Measurements from ENCODE around the gene GLB1L2. TPM values are rescaled to one million over a fixed set of nuclear protein-coding genes. Genes with fewer than 3 reads are reported as not detected.

Gene GLB1L2
- total RNA-seq, 1 experiment from 2014 or later = 1.1 TPM

GRCh38 chr11:134358165-134358855, 26.5 kb downstream of the GLB1L2 start:
- DNase-seq (ENCODE audit: low read depth, low spot score) = no peak
- in situ Hi-C loops (cut with HindIII; ENCODE audit: low pct_unique_long_range_greater_than_20kb, low sequenced_read_pairs) = no loop called here

DNA sequence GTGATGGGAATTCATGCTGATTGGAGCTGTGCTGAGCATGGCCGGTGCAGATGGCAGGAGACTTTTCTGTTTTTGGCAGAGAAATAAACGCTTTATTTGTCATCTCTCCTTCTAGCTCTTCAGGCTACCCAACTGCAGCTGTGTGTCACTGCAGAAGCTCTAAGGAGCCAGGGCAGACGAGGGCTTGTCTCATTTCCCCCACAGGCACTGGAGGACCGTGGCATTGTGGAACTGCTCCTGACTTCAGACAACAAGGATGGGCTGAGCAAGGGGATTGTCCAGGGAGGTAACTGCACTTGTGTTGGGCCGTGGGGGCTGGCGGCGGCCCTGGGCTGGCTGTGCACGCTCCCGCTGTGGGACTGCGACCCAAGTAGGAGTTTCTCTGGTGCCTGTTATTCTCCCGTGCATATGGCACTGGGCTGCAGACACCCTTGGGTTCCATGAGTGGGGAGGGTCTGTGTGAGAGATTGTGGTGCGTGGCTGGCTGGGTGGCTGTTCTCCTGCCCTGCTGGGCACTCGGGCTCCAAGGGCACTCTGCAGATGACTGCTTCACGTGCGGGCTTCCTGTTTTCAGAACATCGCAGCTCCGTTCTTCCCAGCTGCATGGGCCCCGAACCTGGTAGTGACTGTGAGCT, 27.2 kb downstream of the GLB1L2 start:
- in situ Hi-C loops (cut with HindIII; ENCODE audit: low pct_unique_long_range_greater_than_20kb, low sequenced_read_pairs) = no loop called here
- no peak for DNase-seq (ENCODE audit: low read depth, low spot score)

- in situ Hi-C loops (cut with HindIII; ENCODE audit: low pct_unique_long_range_greater_than_20kb, low sequenced_read_pairs) = no loop called here
- DNase-seq (ENCODE audit: low read depth, low spot score) = no peak
These were observed 27.9 kb downstream of the GLB1L2 start for GRCh38 chr11:134359646-134360045.

DNA sequence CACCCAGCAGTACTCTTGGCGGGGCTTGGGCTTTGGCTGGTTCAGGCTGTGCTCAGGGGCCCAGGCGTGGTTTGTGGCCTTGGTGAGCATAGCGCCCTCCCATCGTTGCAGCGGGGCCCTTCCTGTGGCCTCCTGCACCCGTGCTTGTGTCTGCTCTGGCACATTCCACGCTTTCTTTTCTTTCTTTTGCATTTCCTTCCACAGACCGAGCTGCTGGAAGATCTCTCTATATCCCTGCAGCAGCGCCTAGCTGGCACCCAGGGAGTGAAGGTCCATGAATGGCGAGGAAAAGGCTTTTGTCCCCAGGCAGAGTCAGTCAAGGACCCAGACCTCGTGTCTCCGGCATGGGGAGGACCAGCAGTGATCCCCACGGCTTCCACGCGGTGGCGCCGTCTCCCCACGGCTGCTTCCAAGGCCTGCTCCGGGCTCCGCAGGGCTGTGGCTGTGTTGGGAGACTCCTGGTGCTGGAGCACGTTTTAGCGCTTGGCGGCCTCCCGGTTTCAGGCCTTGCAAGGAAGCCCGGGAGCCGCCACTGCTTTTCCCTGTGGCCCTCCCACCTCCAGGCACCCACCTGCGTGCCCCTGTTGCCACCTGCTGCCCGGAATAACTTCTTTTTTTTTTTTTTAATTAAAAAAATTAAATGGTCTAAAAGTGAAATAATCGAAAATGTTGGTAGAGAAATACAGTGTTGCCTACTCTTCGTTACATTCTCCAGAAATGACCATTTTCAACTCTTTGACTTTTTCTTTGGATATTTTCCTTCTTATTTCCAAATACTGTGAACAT, 28.5 kb downstream of the GLB1L2 start:
- in situ Hi-C loops (cut with HindIII; ENCODE audit: low pct_unique_long_range_greater_than_20kb, low sequenced_read_pairs) = no loop called here

GRCh38 chr11:134361661-134362060, 29.9 kb downstream of the GLB1L2 start:
- DNase-seq (ENCODE audit: low read depth, low spot score) = no peak
- in situ Hi-C loops (cut with HindIII; ENCODE audit: low pct_unique_long_range_greater_than_20kb, low sequenced_read_pairs) = no loop called here

More for the DNA sequence above, 28.5 kb downstream of the GLB1L2 start:
- DNase-seq (ENCODE audit: low read depth, low spot score) = peak; percentile 83

- in situ Hi-C loops (cut with HindIII; ENCODE audit: low pct_unique_long_range_greater_than_20kb, low sequenced_read_pairs) = no loop called here
These were observed 30.6 kb downstream of the GLB1L2 start for GRCh38 chr11:134362192-134362901.

GRCh38 chr11:134363161-134363560, 31.4 kb downstream of the GLB1L2 start:
- in situ Hi-C loops (cut with HindIII; ENCODE audit: low pct_unique_long_range_greater_than_20kb, low sequenced_read_pairs) = no loop called here
- no peak for DNase-seq (ENCODE audit: low read depth, low spot score)

More at GRCh38 chr11:134362192-134362901, 30.6 kb downstream of the GLB1L2 start:
- DNase-seq (ENCODE audit: low read depth, low spot score) = no peak

DNA sequence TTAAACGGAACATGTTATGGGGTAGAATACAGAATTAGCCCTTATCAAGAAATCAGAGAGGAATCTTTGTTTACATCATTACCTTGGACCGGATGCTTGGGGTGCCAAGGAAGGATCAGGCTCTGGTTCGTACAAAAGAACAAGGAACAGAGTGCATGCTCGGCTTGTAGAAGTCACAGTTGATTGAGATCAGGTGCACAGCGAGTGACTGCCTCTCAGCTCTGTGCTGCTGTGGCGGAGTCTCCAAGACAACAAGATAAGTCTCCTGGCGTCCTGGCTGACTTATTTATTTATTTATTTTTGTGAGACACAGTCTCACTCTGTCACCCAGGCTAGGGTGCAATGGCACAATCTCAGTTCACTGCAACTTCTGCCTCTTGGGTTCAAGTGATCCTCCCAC, 31.8 kb downstream of the GLB1L2 start:
- no peak for DNase-seq (ENCODE audit: low read depth, low spot score)
- in situ Hi-C loops (cut with HindIII; ENCODE audit: low pct_unique_long_range_greater_than_20kb, low sequenced_read_pairs) = no loop called here

DNA sequence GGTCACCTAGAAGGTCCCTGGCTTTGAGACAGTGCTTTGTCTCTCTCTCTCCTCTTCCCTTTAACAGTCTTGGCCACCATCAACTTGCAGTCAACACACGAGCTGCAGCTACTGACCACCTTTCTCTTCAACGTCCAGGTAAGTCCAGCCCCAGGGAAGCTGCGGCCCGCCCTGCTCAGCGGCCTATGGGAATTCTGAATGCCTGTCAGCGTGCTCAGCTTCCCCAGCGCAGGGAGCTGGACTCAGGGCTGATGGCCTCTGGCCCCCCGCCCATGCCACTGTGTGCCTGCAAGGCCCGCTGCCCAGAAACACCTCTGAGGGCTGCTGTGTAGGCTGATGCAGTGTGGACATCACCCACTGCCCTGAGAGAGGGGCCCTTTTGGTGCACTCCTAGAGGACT, 32.5 kb downstream of the GLB1L2 start:
- DNase-seq (ENCODE audit: low read depth, low spot score) = no peak
- in situ Hi-C loops (cut with HindIII; ENCODE audit: low pct_unique_long_range_greater_than_20kb, low sequenced_read_pairs) = no loop called here

GRCh38 chr11:134365011-134365925, 33.5 kb downstream of the GLB1L2 start:
- DNase-seq (ENCODE audit: low read depth, low spot score) = no peak
- in situ Hi-C loops (cut with HindIII; ENCODE audit: low pct_unique_long_range_greater_than_20kb, low sequenced_read_pairs) = no loop called here

- DNase-seq (ENCODE audit: low read depth, low spot score) = no peak
- in situ Hi-C loops (cut with HindIII; ENCODE audit: low pct_unique_long_range_greater_than_20kb, low sequenced_read_pairs) = no loop called here
These were observed 34.5 kb downstream of the GLB1L2 start for GRCh38 chr11:134366254-134366653.

DNA sequence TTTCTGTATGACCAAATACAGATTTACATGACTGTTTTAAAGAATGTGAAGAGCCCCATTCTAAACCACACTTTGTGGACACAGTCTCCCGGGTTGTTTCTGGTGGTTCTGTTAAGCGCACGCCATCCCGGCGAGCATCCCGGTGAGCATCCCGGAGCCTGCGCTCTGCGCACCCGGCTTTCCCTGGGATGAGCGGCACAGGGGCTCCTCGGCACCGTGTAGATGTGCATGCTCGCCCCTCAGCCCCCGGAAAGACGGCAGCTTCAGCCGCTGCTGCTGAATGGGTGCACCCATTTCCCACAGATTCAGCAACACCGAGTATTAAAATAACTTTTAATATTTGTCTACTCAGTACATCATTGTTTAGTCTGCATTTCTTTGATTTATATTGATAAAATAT, 36.0 kb downstream of the GLB1L2 start:
- in situ Hi-C loops (cut with HindIII; ENCODE audit: low pct_unique_long_range_greater_than_20kb, low sequenced_read_pairs) = no loop called here
- no peak for DNase-seq (ENCODE audit: low read depth, low spot score)

- in situ Hi-C loops (cut with HindIII; ENCODE audit: low pct_unique_long_range_greater_than_20kb, low sequenced_read_pairs) = no loop called here
- DNase-seq (ENCODE audit: low read depth, low spot score) = no peak
These were observed 38.1 kb downstream of the GLB1L2 start for GRCh38 chr11:134369656-134370525.

DNA sequence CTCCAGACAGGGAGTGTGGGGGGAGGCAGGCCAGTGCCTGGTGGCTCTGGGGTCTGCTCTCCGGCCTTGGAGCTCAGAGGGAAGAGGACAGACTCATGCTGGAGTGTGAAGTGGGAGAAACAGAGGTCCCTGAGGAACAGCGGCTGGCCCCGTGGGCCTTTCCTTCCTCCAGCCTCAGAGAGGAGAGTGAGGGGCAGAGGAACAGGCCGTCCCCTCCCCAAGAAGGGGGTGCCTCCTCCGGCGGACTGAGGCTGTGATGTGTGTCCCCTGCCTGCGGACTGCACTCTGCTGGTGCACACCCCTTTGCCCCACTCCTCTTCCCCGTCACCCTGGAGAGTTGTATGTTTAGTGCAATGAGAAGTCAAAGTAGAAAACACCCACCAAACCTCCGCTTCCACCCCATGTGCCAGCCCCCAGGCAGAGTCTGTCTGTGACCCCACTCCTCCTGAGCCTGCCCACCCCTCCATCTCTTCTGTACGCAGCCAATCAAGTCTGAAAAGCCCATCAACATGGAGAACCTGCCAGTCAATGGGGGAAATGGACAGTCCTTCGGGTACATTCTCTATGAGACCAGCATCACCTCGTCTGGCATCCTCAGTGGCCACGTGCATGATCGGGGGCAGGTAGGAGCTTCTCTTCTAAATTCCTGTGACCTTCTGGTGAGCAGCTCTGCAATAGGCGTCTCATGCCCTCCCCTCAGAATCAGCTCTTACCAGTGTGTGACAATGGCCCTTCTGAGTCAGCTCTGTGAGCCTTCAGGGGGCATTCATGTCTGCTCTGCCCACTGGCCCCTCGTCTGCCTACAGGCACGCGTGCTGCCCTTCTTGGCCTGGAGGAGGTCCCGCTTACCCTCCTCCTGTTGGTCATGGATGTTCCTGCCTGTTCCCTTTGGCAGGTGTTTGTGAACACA, 39.0 kb downstream of the GLB1L2 start:
- in situ Hi-C loops (cut with HindIII; ENCODE audit: low pct_unique_long_range_greater_than_20kb, low sequenced_read_pairs) = no loop called here
- no peak for DNase-seq (ENCODE audit: low read depth, low spot score)

DNA sequence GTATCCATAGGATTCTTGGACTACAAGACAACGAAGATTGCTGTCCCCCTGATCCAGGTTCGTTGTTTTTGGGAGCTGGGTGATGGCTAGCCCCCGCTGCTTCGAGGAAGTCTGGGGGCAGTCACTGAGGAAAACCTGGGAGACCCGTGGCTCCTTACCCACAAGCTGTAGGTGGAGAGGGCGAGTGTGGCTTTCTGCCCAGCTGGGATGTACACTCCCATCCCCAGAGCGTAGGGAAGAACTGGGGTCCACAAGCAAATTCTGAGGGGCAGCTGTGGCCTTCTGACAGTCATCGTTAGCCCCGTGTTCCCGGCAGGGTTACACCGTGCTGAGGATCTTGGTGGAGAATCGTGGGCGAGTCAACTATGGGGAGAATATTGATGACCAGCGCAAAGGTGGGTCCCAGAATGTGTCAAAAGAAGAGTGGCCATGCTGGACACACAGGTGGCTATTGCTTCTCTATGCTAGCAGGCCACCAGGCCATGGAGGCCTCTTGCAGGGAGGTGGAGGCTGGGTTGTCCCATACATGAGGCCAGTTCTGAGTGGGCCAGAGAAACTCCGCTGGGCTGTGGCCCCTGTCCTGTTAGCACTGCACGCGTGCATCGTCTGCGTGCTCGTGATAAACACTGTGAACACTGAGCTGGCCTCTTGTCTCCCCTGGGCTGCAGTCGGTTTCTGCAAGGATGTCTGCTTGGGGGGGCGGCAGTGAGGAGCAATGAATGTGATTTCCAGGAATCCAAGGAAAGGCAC, 39.8 kb downstream of the GLB1L2 start:
- in situ Hi-C loops (cut with HindIII; ENCODE audit: low pct_unique_long_range_greater_than_20kb, low sequenced_read_pairs) = no loop called here
- DNase-seq (ENCODE audit: low read depth, low spot score) = no peak

Data from SK-MEL-5 (cell line).